Stomach (tissue), 4 donors: ENCODE data around the gene TMEM256.

Source experiments
- EP300 ChIP-seq: sonication (generic); formaldehyde crosslinking; IDR thresholded peaks from one replicate; pipeline ENCODE4 v1.6.1; 2017; ENCODE audit warnings: antibody characterized with exemption
- TF ChIP-seq, protein P1 (sequence below), 7 experiments: fragments of 450-650 bp in 4 of 7; fragments of 200-600 bp in 3 of 7; sonication (generic) in 3 of 7; IDR thresholded peaks; one replicate each; pipeline ENCODE4 v1.5.1; 2016 to 2019; ENCODE audit warnings: antibody characterized with exemption in 7 of 7, control low read depth in 2 of 7, mild to moderate bottlenecking in 1 of 7

DNA sequence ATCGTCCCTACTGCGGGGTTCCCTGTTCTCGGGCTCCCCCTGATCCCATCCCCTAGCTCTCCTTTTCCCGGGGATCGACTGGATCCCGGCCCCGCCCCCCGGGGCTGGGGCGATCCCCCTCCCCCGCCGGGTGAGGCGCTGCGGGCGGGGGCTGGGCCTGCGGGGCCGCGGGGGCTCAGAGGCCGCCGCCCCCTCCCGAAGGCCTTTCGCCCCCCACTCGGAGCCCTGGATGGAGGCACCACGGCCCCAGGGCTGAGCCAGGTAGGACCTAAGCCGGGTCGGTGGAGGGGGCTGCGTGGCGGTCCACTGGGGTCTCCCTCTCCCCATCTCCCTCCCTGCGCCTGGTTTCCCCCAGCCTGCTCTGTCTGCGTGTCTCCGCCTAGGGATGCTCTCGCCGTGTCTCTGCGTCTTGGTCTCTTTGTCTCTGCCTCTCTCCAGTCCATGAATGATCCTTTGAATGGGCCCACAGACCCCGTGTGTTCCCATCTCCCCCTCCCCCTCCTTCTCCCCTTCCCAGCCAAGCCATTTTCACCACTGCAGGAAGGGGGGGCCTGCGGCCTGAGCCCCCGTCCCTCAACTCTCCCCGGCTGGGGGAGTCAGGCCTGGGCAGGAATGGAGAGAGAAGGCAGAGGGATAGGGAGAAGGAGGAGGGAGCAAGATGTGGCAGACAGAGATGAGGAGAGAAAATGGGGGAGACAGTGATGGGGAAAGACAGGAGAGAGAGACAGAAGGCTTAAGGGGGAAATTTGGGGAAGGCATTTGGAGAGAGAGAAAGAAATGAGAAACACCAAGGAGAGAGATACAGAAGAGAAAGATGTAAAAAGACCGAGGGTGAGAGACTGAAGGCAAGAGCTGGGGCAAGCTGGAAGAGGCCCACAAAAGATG is 1.7 kb upstream of the TMEM256 start:
- TF ChIP-seq EP300, result no peak
- TF ChIP-seq, protein P1, sequence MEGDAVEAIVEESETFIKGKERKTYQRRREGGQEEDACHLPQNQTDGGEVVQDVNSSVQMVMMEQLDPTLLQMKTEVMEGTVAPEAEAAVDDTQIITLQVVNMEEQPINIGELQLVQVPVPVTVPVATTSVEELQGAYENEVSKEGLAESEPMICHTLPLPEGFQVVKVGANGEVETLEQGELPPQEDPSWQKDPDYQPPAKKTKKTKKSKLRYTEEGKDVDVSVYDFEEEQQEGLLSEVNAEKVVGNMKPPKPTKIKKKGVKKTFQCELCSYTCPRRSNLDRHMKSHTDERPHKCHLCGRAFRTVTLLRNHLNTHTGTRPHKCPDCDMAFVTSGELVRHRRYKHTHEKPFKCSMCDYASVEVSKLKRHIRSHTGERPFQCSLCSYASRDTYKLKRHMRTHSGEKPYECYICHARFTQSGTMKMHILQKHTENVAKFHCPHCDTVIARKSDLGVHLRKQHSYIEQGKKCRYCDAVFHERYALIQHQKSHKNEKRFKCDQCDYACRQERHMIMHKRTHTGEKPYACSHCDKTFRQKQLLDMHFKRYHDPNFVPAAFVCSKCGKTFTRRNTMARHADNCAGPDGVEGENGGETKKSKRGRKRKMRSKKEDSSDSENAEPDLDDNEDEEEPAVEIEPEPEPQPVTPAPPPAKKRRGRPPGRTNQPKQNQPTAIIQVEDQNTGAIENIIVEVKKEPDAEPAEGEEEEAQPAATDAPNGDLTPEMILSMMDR (IDR thresholded peaks at IDR 0.05), result no peak
